HL-60 (cell line): Measurements from ENCODE around the gene RNF214.

ENCODE experiments used
- DNase-seq, 2 experiments: peaks; one replicate each; pipeline ENCODE4 v3.0.0-alpha.2; 2010 to 2020; ENCODE audit warnings: low read depth in 1 of 2, low spot score in 1 of 2
- H3K27ac ChIP-seq: fragments of 250-450 bp; sonication (Bioruptor Pico); replicated peaks from 2 replicates; pipeline ENCODE4 v1.5.1; 2020; ENCODE audit warnings: mild to moderate bottlenecking, moderate library complexity
- H3K27me3 ChIP-seq: fragments of 250-450 bp; sonication (Bioruptor Pico); 2 replicates; pipeline ENCODE4 v1.5.1; 2021; ENCODE audit warnings: mild to moderate bottlenecking, moderate library complexity; ENCODE audit not compliant: insufficient read depth, poor library complexity, severe bottlenecking
- H3K4me3 ChIP-seq: replicated peaks from 2 replicates; pipeline ENCODE4 v1.5.1; 2011; ENCODE audit warnings: mild to moderate bottlenecking, control low read depth, low read length; ENCODE audit not compliant: insufficient read depth
- GABPA ChIP-seq: IDR thresholded peaks from 2 replicates; pipeline ENCODE4 v1.6.1; 2012; ENCODE audit warnings: low read depth
- POLR2AphosphoS5 ChIP-seq: IDR thresholded peaks from 2 replicates; pipeline ENCODE4 v1.6.1; 2012; ENCODE audit warnings: low read depth
- SPI1 ChIP-seq: IDR thresholded peaks from 2 replicates; pipeline ENCODE4 v1.6.1; 2012; ENCODE audit warnings: low read depth, mild to moderate bottlenecking, borderline replicate concordance
- TF ChIP-seq, protein P1 (sequence below): IDR thresholded peaks from 2 replicates; pipeline ENCODE4 v1.6.1; 2012; ENCODE audit warnings: low read depth; ENCODE audit not compliant: insufficient replicate concordance
- TF ChIP-seq, protein P2 (sequence below): IDR thresholded peaks from one replicate; pipeline ENCODE4 v1.5.1; 2011; ENCODE audit warnings: low read length, control low read depth, inconsistent platforms; ENCODE audit not compliant: insufficient read depth

The RNF214 gene

DNA sequence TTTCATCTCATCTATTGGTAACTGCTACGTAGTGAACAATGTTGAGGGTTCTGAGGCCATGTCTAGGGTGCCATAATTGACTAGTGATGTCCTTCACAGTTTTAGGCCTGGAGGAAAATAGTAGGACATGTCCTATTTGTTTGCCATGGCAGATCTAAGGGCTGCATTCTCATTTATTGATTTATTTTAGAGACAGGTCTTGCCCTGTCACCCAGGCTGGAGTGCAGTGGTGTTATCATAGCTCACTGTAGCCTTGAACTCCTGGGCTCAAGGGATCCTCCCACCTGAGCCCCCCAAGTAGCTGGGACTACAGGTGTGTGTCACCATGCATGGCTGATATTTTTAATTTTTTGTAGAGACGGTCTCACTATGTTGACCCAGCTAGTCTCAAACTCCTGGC is 100.4 kb downstream of the RNF214 start:
- Histone ChIP-seq H3K27me3 (no peaks in the 10 kb centered on the region), H3K4me3 (no peak overlapping the region), H3K27ac (no peak overlapping the region)
- no peak for DNase-seq
- TF ChIP-seq, protein P1, sequence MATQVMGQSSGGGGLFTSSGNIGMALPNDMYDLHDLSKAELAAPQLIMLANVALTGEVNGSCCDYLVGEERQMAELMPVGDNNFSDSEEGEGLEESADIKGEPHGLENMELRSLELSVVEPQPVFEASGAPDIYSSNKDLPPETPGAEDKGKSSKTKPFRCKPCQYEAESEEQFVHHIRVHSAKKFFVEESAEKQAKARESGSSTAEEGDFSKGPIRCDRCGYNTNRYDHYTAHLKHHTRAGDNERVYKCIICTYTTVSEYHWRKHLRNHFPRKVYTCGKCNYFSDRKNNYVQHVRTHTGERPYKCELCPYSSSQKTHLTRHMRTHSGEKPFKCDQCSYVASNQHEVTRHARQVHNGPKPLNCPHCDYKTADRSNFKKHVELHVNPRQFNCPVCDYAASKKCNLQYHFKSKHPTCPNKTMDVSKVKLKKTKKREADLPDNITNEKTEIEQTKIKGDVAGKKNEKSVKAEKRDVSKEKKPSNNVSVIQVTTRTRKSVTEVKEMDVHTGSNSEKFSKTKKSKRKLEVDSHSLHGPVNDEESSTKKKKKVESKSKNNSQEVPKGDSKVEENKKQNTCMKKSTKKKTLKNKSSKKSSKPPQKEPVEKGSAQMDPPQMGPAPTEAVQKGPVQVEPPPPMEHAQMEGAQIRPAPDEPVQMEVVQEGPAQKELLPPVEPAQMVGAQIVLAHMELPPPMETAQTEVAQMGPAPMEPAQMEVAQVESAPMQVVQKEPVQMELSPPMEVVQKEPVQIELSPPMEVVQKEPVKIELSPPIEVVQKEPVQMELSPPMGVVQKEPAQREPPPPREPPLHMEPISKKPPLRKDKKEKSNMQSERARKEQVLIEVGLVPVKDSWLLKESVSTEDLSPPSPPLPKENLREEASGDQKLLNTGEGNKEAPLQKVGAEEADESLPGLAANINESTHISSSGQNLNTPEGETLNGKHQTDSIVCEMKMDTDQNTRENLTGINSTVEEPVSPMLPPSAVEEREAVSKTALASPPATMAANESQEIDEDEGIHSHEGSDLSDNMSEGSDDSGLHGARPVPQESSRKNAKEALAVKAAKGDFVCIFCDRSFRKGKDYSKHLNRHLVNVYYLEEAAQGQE: no peak

DNA sequence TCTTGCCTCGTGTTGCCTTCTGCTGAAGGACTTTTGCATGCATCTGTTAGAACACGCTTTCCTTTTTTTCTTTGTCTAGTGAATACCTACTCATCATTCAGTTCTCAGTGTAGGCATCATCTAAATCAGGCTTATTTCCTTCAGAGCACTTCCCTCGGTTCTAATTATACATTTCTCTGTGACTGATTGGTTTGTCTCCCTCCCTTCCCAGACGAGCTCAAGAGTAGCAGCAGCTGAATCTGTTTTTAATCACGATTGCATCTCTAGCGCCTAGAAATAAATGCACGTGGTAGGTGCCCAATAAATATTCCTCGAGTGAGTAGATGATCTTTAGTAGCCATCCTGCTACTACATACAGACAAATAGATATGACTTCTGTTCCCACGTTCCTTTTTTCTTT is 101.4 kb downstream of the RNF214 start:
- TF ChIP-seq, protein P2, sequence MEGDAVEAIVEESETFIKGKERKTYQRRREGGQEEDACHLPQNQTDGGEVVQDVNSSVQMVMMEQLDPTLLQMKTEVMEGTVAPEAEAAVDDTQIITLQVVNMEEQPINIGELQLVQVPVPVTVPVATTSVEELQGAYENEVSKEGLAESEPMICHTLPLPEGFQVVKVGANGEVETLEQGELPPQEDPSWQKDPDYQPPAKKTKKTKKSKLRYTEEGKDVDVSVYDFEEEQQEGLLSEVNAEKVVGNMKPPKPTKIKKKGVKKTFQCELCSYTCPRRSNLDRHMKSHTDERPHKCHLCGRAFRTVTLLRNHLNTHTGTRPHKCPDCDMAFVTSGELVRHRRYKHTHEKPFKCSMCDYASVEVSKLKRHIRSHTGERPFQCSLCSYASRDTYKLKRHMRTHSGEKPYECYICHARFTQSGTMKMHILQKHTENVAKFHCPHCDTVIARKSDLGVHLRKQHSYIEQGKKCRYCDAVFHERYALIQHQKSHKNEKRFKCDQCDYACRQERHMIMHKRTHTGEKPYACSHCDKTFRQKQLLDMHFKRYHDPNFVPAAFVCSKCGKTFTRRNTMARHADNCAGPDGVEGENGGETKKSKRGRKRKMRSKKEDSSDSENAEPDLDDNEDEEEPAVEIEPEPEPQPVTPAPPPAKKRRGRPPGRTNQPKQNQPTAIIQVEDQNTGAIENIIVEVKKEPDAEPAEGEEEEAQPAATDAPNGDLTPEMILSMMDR: no peak
- TF ChIP-seq SPI1 (no peak), POLR2AphosphoS5 (no peak), GABPA (no peak)
- TF ChIP-seq, protein P1: no peak
- Histone ChIP-seq H3K27ac (no peak overlapping the region), H3K4me3 (no peak overlapping the region), H3K27me3 (no peaks in the 10 kb centered on the region)
- no peak for DNase-seq

DNA sequence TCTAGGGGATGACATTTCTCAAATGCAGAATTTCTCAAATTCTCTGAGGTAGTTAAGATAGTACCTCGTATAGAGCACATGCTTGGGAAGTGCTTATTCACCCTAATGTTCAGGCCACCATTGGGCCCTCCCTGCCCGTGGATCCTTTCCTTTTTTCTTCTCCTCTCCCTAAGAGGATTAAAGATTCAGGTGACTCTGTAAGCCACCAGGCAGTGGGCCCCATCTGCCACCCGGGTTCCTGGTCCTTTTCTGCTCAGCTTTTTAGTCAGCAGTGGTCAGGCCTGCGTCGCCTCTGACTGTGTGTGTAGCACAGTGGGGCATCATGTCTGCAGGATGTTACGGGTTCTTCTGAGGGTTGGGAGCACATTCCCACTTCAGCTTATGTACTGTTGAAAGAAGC is 102.4 kb downstream of the RNF214 start:
- Histone ChIP-seq H3K4me3 (no peak overlapping the region), H3K27me3 (no peaks in the 10 kb centered on the region), H3K27ac (no peak overlapping the region)
- DNase-seq: no peak
- TF ChIP-seq POLR2AphosphoS5: no peak
- no peak for TF ChIP-seq SPI1
- no peak for TF ChIP-seq GABPA
- TF ChIP-seq, protein P1: no peak
- TF ChIP-seq, protein P2: no peak

DNA sequence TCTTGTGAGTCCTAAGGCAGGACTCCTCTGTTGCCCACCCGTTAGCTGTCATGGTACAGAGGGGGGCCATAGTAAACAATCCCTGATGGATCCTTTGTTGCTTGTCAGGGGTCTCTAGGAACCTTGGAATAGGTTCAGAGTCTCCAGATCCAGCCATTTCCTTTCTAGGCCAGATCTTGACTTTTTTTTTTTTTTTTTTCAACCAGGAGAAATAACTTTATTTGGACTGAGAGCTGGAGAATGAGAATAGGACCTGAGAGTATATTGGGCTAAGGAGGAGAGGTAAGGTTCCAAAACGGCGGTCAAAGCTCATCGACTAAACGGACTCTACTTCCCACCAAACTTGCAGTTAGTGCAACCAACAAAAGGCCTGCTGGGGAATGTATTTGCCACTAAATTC is 102.9 kb downstream of the RNF214 start:
- no peak for DNase-seq
- Histone ChIP-seq H3K27me3 (no peaks in the 10 kb centered on the region), H3K4me3 (no peak overlapping the region), H3K27ac (no peak overlapping the region)
- TF ChIP-seq GABPA (no peak), SPI1 (no peak), POLR2AphosphoS5 (no peak)
- TF ChIP-seq, protein P1: no peak
- TF ChIP-seq, protein P2: no peak
